Measurements from ENCODE around the gene LIN28A. TPM values are rescaled to one million over a fixed set of nuclear protein-coding genes. Genes with fewer than 3 reads are reported as not detected.

The LIN28A gene
- total and polyA plus RNA-seq, 4 donors, result 0.20 TPM; not detected in 3

DNA sequence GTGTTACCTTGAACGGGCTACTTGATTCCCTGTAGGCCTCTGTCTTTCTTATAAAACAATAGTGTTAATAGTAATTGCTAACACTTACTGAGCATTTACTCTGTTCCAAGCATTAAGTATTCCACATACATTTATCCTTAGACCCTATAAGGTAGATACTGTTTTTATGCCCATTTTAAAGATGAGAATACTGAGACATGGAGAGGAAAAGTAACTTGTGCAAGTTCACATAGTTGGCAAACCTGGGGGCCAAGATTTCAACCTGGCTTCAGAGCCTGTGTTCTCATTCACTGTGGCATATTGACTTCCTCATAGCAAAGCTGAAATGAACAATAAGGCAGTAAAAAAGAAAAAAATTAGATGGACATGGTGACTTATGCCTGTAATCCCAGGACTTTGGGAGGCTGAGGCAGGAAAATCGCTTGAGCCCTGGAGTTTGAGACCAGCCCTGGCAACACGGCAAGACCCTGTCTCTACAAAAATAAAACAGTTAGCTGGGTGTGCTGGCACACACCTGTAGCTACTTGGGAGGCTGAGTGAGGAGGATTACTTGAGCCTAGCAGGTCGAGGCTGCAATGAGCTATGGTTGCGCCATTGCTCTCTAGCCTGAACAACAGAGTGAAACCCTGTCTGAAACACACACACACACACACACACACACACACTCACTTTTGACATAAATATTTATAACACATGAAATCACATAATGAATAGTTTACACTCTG, 42.0 kb downstream of the LIN28A start:
- no peak overlapping the region for H3K27ac ChIP-seq (ENCODE audit: low read depth, low read length)
- 100% methylated on average over 3 of the region's 5 CpGs for WGBS (ENCODE audit: insufficient coverage)
- DNase-seq (ENCODE audit: low read depth in 4 of 6, low spot score in 6 of 6), result no peak
- peaks cover 44% of the 10 kb centered on the region for H3K36me3 ChIP-seq (ENCODE audit: control insufficient read depth, insufficient read depth, low read length)
- H3K4me1 ChIP-seq (ENCODE audit: control insufficient read depth, insufficient read depth, low read length), result no peaks in the 10 kb centered on the region
- H3K27me3 ChIP-seq (ENCODE audit: control insufficient read depth, insufficient read depth, low read length), result no peaks in the 10 kb centered on the region
- no peaks in the 10 kb centered on the region for H3K9me3 ChIP-seq (ENCODE audit: control insufficient read depth, insufficient read depth, low read length)
- H3K4me3 ChIP-seq (ENCODE audit: low read depth, low read length), result no peak overlapping the region

DNA sequence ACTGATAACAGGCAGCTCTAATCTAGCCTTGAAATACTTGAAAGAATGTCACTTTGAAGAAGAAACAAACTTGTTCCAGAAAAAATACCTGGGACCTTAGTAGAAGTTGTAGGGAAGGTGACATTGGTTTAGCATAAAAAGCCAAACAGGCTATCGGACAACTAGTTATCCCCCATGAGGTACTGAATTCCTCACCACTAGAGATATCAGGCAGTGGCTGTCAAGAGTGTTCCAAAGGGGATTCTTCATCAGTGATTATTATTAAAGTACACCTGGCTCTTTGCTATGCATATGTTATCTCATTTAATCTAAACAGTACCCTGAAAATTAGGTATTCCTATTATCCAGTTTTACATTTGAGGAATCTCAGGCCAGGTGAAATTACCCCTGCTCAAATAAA, 48.5 kb downstream of the LIN28A start:
- no peak for DNase-seq (ENCODE audit: low read depth in 4 of 6, low spot score in 6 of 6)
- no peaks in the 10 kb centered on the region for H3K9me3 ChIP-seq (ENCODE audit: control insufficient read depth, insufficient read depth, low read length)
- H3K4me3 ChIP-seq (ENCODE audit: low read depth, low read length), result no peak overlapping the region
- H3K4me1 ChIP-seq (ENCODE audit: control insufficient read depth, insufficient read depth, low read length), result no peaks in the 10 kb centered on the region
- WGBS (ENCODE audit: insufficient coverage), result no CpG with 5 or more reads among the region's 1 CpG
- H3K27me3 ChIP-seq (ENCODE audit: control insufficient read depth, insufficient read depth, low read length), result no peaks in the 10 kb centered on the region
- no peak overlapping the region for H3K27ac ChIP-seq (ENCODE audit: low read depth, low read length)
- peaks cover 31% of the 10 kb centered on the region for H3K36me3 ChIP-seq (ENCODE audit: control insufficient read depth, insufficient read depth, low read length)

DNA sequence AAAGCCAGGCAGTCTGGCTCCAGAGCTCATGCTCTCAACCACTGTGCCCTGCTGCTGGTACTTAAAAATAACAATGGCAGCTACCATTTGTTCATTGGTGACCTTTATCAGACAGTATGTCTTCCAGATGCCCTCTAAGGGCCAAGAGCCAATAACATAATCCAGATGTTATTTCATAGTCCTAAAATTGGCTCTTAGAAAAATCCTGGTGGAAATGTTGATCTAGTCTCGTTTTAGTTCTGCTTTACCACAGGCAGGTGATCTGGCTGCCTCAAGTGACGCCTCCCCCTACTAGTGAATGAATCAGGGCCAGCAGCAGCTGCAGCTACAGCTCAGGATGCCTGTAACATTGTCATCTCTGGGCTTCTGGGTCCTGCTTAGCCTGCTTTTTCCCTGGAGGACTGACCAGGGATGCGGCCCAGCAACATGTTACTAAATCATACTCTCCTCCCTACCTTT, 49.0 kb downstream of the LIN28A start:
- DNase-seq (ENCODE audit: low read depth in 4 of 6, low spot score in 6 of 6), result no peak
- no peaks in the 10 kb centered on the region for H3K4me1 ChIP-seq (ENCODE audit: control insufficient read depth, insufficient read depth, low read length)

DNA sequence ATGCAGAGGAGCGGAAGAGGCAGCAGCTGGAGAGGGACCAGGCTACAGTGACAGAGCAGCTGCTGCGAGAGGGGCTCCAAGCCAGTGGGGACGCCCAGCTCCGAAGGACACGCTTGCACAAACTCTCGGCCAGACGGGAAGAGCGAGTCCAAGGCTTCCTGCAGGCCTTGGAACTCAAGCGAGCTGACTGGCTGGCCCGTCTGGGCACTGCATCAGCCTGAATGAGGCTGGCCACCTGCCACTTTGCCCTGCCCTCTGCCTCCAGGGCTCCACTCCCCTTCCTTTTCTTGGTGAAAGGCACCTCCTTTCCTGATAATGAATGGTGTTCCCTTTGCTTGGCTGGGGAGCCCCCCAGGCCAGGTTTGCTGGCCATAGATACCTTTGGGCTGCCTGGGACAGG, 58.3 kb downstream of the LIN28A start:
- no peak overlapping the region for H3K4me3 ChIP-seq (ENCODE audit: low read depth, low read length)
- DNase-seq (ENCODE audit: low read depth in 4 of 6, low spot score in 6 of 6), result peak in 2 of 6 donors; percentile 60 to 68
- H3K4me1 ChIP-seq (ENCODE audit: control insufficient read depth, insufficient read depth, low read length), result peaks cover 27% of the 10 kb centered on the region
- H3K9me3 ChIP-seq (ENCODE audit: control insufficient read depth, insufficient read depth, low read length), result no peaks in the 10 kb centered on the region
- H3K27me3 ChIP-seq (ENCODE audit: control insufficient read depth, insufficient read depth, low read length), result no peaks in the 10 kb centered on the region
- H3K27ac ChIP-seq (ENCODE audit: low read depth, low read length), result no peak overlapping the region
- peaks cover 18% of the 10 kb centered on the region for H3K36me3 ChIP-seq (ENCODE audit: control insufficient read depth, insufficient read depth, low read length)
- 44% methylated on average over 9 of the region's 10 CpGs for WGBS (ENCODE audit: insufficient coverage)

More for the DNA sequence above, 49.0 kb downstream of the LIN28A start:
- H3K4me3 ChIP-seq (ENCODE audit: low read depth, low read length), result no peak overlapping the region
- peaks cover 30% of the 10 kb centered on the region for H3K36me3 ChIP-seq (ENCODE audit: control insufficient read depth, insufficient read depth, low read length)
- no peak overlapping the region for H3K27ac ChIP-seq (ENCODE audit: low read depth, low read length)
- H3K9me3 ChIP-seq (ENCODE audit: control insufficient read depth, insufficient read depth, low read length), result no peaks in the 10 kb centered on the region
- no peaks in the 10 kb centered on the region for H3K27me3 ChIP-seq (ENCODE audit: control insufficient read depth, insufficient read depth, low read length)
- WGBS (ENCODE audit: insufficient coverage), result 89% methylated on average over 3 of the region's 3 CpGs

DNA sequence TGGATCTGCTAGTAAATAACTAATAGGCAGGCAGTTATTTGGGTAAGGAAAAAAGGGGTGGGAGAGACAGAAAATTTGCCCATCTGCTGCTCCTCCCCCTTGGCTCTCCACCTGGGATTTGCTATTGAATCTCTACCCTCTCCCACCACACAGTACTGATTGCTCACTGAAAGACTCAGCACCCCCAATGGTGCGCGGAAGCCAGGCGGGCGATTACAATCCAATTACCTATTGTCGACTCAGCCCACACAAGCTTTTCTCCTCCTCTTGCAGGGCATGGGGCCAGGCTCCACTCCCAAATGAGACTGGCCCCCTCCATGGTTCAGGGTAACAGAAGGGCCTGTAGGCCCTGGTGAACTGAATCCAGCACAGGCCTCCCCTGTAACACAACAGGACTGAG, 58.9 kb downstream of the LIN28A start:
- no peaks in the 10 kb centered on the region for H3K9me3 ChIP-seq (ENCODE audit: control insufficient read depth, insufficient read depth, low read length)
- no peaks in the 10 kb centered on the region for H3K27me3 ChIP-seq (ENCODE audit: control insufficient read depth, insufficient read depth, low read length)
- WGBS (ENCODE audit: insufficient coverage), result 36% methylated on average over 5 of the region's 5 CpGs
- peaks cover 17% of the 10 kb centered on the region for H3K36me3 ChIP-seq (ENCODE audit: control insufficient read depth, insufficient read depth, low read length)
- peak in 2 of 6 donors; percentile 59 to 71 for DNase-seq (ENCODE audit: low read depth in 4 of 6, low spot score in 6 of 6)
- peaks cover 29% of the 10 kb centered on the region for H3K4me1 ChIP-seq (ENCODE audit: control insufficient read depth, insufficient read depth, low read length)
- no peak overlapping the region for H3K4me3 ChIP-seq (ENCODE audit: low read depth, low read length)
- H3K27ac ChIP-seq (ENCODE audit: low read depth, low read length), result no peak overlapping the region

DNA sequence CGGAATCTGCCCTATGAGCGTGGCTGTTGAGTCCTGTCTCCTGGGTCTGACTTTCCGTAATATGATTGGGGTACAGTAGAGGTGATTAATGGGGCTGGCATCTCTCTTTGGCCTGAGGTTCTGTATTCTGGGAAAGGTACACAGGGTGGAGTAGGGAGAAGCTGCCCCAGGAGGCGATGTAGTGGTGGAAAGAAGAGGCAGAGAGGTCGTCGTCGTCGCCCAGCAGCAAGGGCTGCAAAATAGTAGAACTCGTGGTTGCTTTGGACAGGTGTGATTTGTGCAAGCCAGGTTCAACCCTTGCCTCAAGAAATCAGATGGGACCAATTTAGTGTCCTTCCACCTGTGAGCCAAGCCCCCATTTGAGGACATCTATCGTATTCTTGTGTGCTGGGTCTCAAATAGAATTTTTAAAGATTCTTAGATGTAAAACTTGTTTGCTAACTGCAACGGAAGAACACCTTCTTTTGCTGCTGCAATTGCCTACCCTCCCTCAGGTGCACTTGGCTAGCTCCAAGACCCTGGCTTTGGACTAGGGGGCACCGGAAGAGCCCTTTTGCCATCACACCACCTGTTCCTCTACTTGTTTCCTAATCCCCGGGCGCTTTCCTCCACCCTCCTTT, 60.4 kb downstream of the LIN28A start:
- Histone ChIP-seq H3K9me3 (ENCODE audit: control insufficient read depth, insufficient read depth, low read length) (no peaks in the 10 kb centered on the region), H3K36me3 (ENCODE audit: control insufficient read depth, insufficient read depth, low read length) (peaks cover 17% of the 10 kb centered on the region), H3K4me1 (ENCODE audit: control insufficient read depth, insufficient read depth, low read length) (peaks cover 29% of the 10 kb centered on the region), H3K27me3 (ENCODE audit: control insufficient read depth, insufficient read depth, low read length) (no peaks in the 10 kb centered on the region), H3K4me3 (ENCODE audit: low read depth, low read length) (peak overlapping the region; percentile 71), H3K27ac (ENCODE audit: low read depth, low read length) (peak overlapping the region; percentile 93)
- WGBS (ENCODE audit: insufficient coverage), result 45% methylated on average over 9 of the region's 14 CpGs
- no peak for DNase-seq (ENCODE audit: low read depth in 4 of 6, low spot score in 6 of 6)

DNA sequence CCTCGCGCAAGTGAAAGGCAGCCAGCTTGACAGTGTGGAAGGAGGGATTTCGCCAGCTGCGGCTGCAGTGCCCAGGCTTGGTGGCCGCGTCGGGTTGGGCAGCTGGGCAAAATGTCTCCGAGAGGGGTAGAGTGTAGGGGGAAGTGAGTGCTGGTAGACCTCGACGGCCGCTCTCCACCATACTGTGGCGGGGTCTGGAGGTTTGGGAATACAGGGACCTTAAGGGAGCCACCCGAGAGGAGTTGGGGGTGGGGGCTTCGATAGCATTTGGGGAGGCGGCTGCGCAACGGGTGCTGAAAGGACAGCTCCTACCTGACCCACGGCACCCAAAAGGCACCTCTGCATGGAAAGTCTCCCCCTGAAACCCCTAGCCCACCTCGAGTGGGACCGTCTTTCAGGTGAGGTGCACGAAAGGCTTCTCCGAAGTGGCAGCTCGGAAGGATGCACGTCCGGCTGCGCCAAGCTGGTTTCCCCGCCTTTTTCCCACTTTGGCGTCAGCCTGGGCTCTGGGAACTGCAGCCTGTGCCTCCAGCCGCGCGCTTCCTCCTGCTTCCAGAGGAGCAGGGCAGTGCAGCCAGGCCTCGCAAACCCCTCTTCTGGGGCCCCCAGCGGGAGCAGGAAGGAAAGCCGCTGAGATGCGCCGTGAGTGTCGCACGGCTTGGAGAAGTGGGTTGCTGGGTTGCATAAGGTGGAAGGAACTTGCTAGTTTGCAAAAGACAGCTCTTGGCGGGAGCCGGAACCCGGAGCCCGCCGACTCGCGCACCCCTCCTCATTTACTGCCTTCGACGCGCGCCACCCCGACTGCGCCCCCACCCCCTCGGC, 61.1 kb downstream of the LIN28A start:
- 0% methylated on average over 47 of the region's 52 CpGs for WGBS (ENCODE audit: insufficient coverage)
- Histone ChIP-seq H3K4me3 (ENCODE audit: low read depth, low read length) (peak overlapping the region; percentile 71), H3K4me1 (ENCODE audit: control insufficient read depth, insufficient read depth, low read length) (peaks cover 29% of the 10 kb centered on the region), H3K36me3 (ENCODE audit: control insufficient read depth, insufficient read depth, low read length) (peaks cover 13% of the 10 kb centered on the region), H3K9me3 (ENCODE audit: control insufficient read depth, insufficient read depth, low read length) (no peaks in the 10 kb centered on the region), H3K27me3 (ENCODE audit: control insufficient read depth, insufficient read depth, low read length) (no peaks in the 10 kb centered on the region), H3K27ac (ENCODE audit: low read depth, low read length) (peak overlapping the region; percentile 93)
- DNase-seq (ENCODE audit: low read depth in 4 of 6, low spot score in 6 of 6), result peak in 4 of 6 donors; percentile 56 to 71 (median 58)

DNA sequence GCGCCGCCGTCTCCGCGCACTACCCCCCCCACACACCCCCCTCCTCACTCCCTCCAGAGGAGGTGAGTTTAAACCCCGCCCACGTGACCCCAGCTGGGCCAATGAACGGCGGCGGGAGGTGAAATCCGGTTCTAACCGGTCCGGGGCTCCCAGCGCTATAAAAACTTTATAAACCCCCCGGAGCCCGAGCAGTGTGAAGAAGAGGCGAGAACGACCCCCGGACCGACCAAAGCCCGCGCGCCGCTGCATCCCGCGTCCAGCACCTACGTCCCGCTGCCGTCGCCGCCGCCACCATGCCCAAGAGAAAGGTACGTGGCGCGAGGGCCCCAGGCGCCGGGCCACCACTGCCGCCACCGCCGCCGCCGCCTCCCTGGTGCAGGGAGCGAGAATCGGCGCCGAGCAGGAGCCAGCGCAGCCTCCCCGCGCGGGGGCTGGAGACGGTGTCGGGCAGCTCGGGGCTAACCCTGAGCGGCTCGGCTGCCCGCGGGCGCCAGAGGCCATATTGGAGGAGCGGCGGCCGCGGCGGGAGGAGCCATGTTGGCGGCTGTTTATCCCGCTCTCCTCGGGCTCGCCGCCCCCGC, 61.8 kb downstream of the LIN28A start, which contains the start of gene HMGN2:
Gene HMGN2, plus strand, starts transcription at position 121 of the 581 bp plus-strand sequence. Its CDS starts 173 bp downstream, at position 294.
- 0% methylated on average over 51 of the region's 69 CpGs for WGBS (ENCODE audit: insufficient coverage)
- Histone ChIP-seq H3K27me3 (ENCODE audit: control insufficient read depth, insufficient read depth, low read length) (no peaks in the 10 kb centered on the region), H3K4me1 (ENCODE audit: control insufficient read depth, insufficient read depth, low read length) (peaks cover 29% of the 10 kb centered on the region), H3K27ac (ENCODE audit: low read depth, low read length) (peak within 1 kb of the TSS; percentile 93), H3K4me3 (ENCODE audit: low read depth, low read length) (peak within 1 kb of the TSS; percentile 71), H3K9me3 (ENCODE audit: control insufficient read depth, insufficient read depth, low read length) (no peaks in the 10 kb centered on the region), H3K36me3 (ENCODE audit: control insufficient read depth, insufficient read depth, low read length) (peaks cover 10% of the 10 kb centered on the region)
- peak; percentile 74 to 98 (median 94) for DNase-seq (ENCODE audit: low read depth in 4 of 6, low spot score in 6 of 6)

Measured in spinal cord (tissue), 10 donors.